Natural killer cell (primary cell): ENCODE data around the gene MAST2. TPM values are rescaled to one million over a fixed set of nuclear protein-coding genes. Genes with fewer than 3 reads are reported as not detected.

Source experiments
- ATAC-seq, 3 donors: fragments of 150-1000 bp in 2 of 3; fragments of 200-7000 bp in 1 of 3; cut with Tn5 transposase; 1 replicate in 1 of 3; 2 replicates in 2 of 3; pipeline ENCODE4 v1.10.0; 2021; ENCODE audit warnings: mild to moderate bottlenecking in 2 of 3, moderate library complexity in 2 of 3
- DNase-seq, 2 donors: peaks; one replicate each; pipeline versions ENCODE4 v3.0.0 to v3.0.0-alpha.2; 2013 to 2021; ENCODE audit warnings: mixed read lengths in 1 of 2
- H3K27ac ChIP-seq: one replicate; pipeline ENCODE4 v1.5.1; 2013; ENCODE audit warnings: mild to moderate bottlenecking, low read length
- H3K27me3 ChIP-seq: one replicate; pipeline ENCODE4 v1.6.1; 2013; ENCODE audit warnings: low read length; ENCODE audit not compliant: control insufficient read depth, insufficient read depth
- H3K36me3 ChIP-seq: one replicate; pipeline ENCODE4 v1.6.1; 2013; ENCODE audit warnings: low read length; ENCODE audit not compliant: control insufficient read depth, insufficient read depth
- H3K4me1 ChIP-seq: one replicate; pipeline ENCODE4 v1.6.1; 2013; ENCODE audit warnings: low read length; ENCODE audit not compliant: control insufficient read depth, insufficient read depth
- H3K4me3 ChIP-seq: one replicate; pipeline ENCODE4 v1.5.1; 2013; ENCODE audit warnings: low read length
- H3K9me3 ChIP-seq: one replicate; pipeline ENCODE4 v1.6.1; 2013; ENCODE audit warnings: low read length; ENCODE audit not compliant: control insufficient read depth, insufficient read depth
- H3K27ac Mint-ChIP-seq, 2 donors: one replicate each; pipeline ENCODE4 v1.8.0; 2022; ENCODE audit warnings: mild to moderate bottlenecking in 2 of 2, mixed read lengths in 2 of 2, moderate library complexity in 1 of 2
- H3K27me3 Mint-ChIP-seq, 2 donors: one replicate each; pipeline ENCODE4 v1.8.0; 2022; ENCODE audit warnings: low read depth in 2 of 2, mixed read lengths in 2 of 2
- H3K36me3 Mint-ChIP-seq: one replicate; pipeline ENCODE4 v1.8.0; 2022; ENCODE audit warnings: mixed read lengths
- H3K4me1 Mint-ChIP-seq, 2 donors: one replicate each; pipeline ENCODE4 v1.8.0; 2022; ENCODE audit warnings: mixed read lengths in 2 of 2
- H3K4me3 Mint-ChIP-seq: one replicate; pipeline ENCODE4 v1.8.0; 2022; ENCODE audit warnings: mild to moderate bottlenecking, moderate library complexity, mixed read lengths
- H3K9me3 Mint-ChIP-seq, 2 donors: one replicate each; pipeline ENCODE4 v1.8.0; 2022; ENCODE audit warnings: mixed read lengths in 2 of 2
- CTCF ChIP-seq: fragments of 200-600 bp; IDR thresholded peaks from one replicate; pipeline ENCODE4 v1.8.0; 2022; ENCODE audit warnings: antibody characterized with exemption
- whole genome bisulfite sequencing: methylation state at CpG from one replicate; pipeline ENCODE4 v1.1.7; 2013; ENCODE audit warnings: missing lambda C conversion rate; ENCODE audit not compliant: insufficient coverage; 5-methylcytosine and 5-hydroxymethylcytosine counted together
- intact Hi-C: fragments of 100-400 bp; cut with micrococcal nuclease; formaldehyde crosslinking; loops from one replicate; pipeline ENCODE4 v1.14.2; 2022
- total RNA-seq, 4 donors: library from RNA; stranded (reverse); fragments of 120-200 nt in 1 of 4; gene quantifications; one replicate each; pipeline versions ENCODE4 v1.2.3 to v1.2.4, GENCODE V29; 2013 to 2022

Gene MAST2
- total RNA-seq, 3 donors from 2014 or later (not counting 1 experiment from before 2014, with no cell fraction given): 25.3 to 28.6 (median 27.9) TPM

GRCh38 chr1:45934947-45935346 is 131.5 kb downstream of the MAST2 start:
- ATAC-seq: no peak
- WGBS: 76% methylated on average over 3 of the region's 3 CpGs
- no peak overlapping the region for H3K27ac Mint-ChIP-seq

DNA sequence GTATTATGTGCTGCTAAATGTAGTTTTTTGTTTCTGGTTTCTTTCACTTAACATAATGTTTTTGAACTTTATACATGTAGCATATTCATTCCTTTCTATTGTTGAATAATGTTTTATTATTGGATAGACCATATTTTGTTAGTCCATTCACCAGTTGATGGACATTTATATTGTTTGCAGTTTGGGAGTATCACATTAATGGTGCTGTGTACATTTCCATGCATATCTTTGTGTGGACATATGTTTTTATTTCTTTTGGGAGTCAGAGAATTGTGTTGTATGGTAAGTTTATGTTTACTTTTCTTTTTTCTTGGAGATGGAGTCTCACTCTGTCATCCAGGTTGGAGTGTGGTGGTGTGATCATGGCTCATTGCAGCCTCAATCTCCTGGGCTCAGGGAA is 134.6 kb downstream of the MAST2 start:
- H3K4me3 ChIP-seq: no peak overlapping the region
- no peak overlapping the region for H3K27ac Mint-ChIP-seq
- no peaks in the 10 kb centered on the region for H3K27me3 Mint-ChIP-seq
- no peak for TF ChIP-seq CTCF
- ATAC-seq (no peak), DNase-seq (no peak)
- intact Hi-C loops: no loop called here
- no peaks in the 10 kb centered on the region for H3K36me3 Mint-ChIP-seq
- no peaks in the 10 kb centered on the region for H3K9me3 ChIP-seq
- no peak overlapping the region for H3K4me3 Mint-ChIP-seq
- peaks cover 6% of the 10 kb centered on the region for H3K4me1 ChIP-seq
- H3K27ac ChIP-seq: no peak overlapping the region
- peaks cover 0 to 4% of the 10 kb centered on the region in 2 donors for H3K9me3 Mint-ChIP-seq
- peaks cover 0 to 7% of the 10 kb centered on the region in 2 donors for H3K4me1 Mint-ChIP-seq
- no peaks in the 10 kb centered on the region for H3K36me3 ChIP-seq
- H3K27me3 ChIP-seq: no peaks in the 10 kb centered on the region

More at GRCh38 chr1:45934947-45935346, 131.5 kb downstream of the MAST2 start:
- Mint-ChIP-seq H3K36me3 (no peaks in the 10 kb centered on the region), H3K9me3 (no peaks in the 10 kb centered on the region), H3K27me3 (no peaks in the 10 kb centered on the region), H3K4me1 (peaks cover 5 to 7% of the 10 kb centered on the region in 2 donors), H3K4me3 (no peak overlapping the region)
- Histone ChIP-seq H3K4me1 (peaks cover 6% of the 10 kb centered on the region), H3K9me3 (no peaks in the 10 kb centered on the region), H3K36me3 (no peaks in the 10 kb centered on the region), H3K4me3 (no peak overlapping the region), H3K27ac (no peak overlapping the region), H3K27me3 (no peaks in the 10 kb centered on the region)
- intact Hi-C loops: no loop called here
- no peak for DNase-seq
- TF ChIP-seq CTCF: no peak

DNA sequence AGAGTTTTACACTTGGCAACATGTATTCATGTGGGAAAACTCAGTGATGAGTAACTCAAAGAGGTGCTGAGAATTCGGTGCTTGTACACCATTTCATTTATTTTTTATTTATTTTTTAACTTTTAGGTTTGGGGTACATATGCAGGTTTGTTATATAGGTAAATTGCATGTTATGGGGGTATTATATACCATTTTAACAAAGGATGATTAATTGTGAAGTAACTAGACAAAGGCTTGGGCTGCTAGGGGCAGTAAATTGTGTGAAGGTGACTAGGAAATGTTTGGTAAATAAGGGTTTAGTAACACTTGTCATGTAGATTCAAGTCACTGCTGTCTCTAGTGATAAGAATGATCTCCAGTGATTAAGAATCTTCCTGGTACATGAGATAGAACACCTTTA is 139.0 kb downstream of the MAST2 start:
- no CpG with 5 or more reads among the region's 1 CpG for WGBS
- no peaks in the 10 kb centered on the region for H3K4me1 ChIP-seq
- Mint-ChIP-seq H3K4me1 (no peaks in the 10 kb centered on the region), H3K27ac (no peak overlapping the region), H3K9me3 (peaks cover 0 to 4% of the 10 kb centered on the region in 2 donors), H3K27me3 (no peaks in the 10 kb centered on the region), H3K36me3 (no peaks in the 10 kb centered on the region), H3K4me3 (no peak overlapping the region)
- DNase-seq: no peak
- no peak for TF ChIP-seq CTCF
- no peaks in the 10 kb centered on the region for H3K9me3 ChIP-seq
- intact Hi-C loops: no loop called here
- H3K36me3 ChIP-seq: no peaks in the 10 kb centered on the region
- no peak overlapping the region for H3K4me3 ChIP-seq
- no peak overlapping the region for H3K27ac ChIP-seq
- no peaks in the 10 kb centered on the region for H3K27me3 ChIP-seq
- no peak for ATAC-seq

DNA sequence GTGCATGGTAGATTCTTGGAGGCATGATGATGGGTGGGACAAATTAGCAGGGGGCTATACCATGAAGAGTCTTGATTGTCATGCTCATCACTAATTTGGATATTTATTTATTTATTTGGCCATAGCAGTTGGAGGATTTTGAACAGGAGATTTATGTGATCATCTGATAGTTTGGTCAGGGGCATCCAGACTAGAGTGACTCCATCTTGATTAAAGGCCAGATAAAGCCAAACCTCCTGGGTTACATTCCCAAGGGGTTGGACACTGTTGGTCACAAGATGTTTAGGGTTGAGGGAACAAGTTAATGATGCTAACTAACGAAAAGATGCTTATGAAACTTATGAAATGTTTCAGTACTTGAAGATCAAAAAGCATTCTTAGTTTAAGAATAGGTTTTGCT is 139.8 kb downstream of the MAST2 start:
- Mint-ChIP-seq H3K27me3 (no peaks in the 10 kb centered on the region), H3K4me3 (no peak overlapping the region), H3K4me1 (no peaks in the 10 kb centered on the region), H3K9me3 (peaks cover 0 to 4% of the 10 kb centered on the region in 2 donors), H3K27ac (no peak overlapping the region), H3K36me3 (no peaks in the 10 kb centered on the region)
- Histone ChIP-seq H3K4me1 (no peaks in the 10 kb centered on the region), H3K9me3 (no peaks in the 10 kb centered on the region), H3K27ac (no peak overlapping the region), H3K36me3 (no peaks in the 10 kb centered on the region), H3K27me3 (no peaks in the 10 kb centered on the region), H3K4me3 (no peak overlapping the region)
- intact Hi-C loops: no loop called here
- no peak for TF ChIP-seq CTCF
- ATAC-seq (no peak), DNase-seq (no peak)
- 0% methylated on average over 1 of the region's 1 CpG for WGBS
